Thyroid gland (tissue), 4 donors: ENCODE measurements around the gene FOXK1. TPM values are rescaled to one million over a fixed set of nuclear protein-coding genes. Genes with fewer than 3 reads are reported as not detected.

Experiments
- DNase-seq, 2 donors: peaks; one replicate each; pipeline ENCODE4 v3.0.0-alpha.2; 2019
- H3K27ac ChIP-seq, 3 donors: fragments of 200-600 bp; sonication (generic); 1 replicate in 2 of 3; 2 replicates in 1 of 3; pipeline ENCODE4 v1.5.1; 2016 to 2019; ENCODE audit warnings: mild to moderate bottlenecking in 1 of 3, moderate library complexity in 1 of 3
- H3K27me3 ChIP-seq: fragments of 200-600 bp; sonication (generic); one replicate; pipeline ENCODE4 v1.5.1; 2019
- H3K36me3 ChIP-seq, 2 donors: fragments of 200-600 bp; sonication (generic); one replicate each; pipeline ENCODE4 v1.5.1; 2016 to 2019
- H3K4me1 ChIP-seq, 2 donors: fragments of 200-600 bp; sonication (generic); one replicate each; pipeline ENCODE4 v1.5.1; 2017 to 2019
- H3K4me3 ChIP-seq, 3 donors: fragments of 200-600 bp; sonication (generic); replicated peaks in 1 of 3; 1 replicate in 2 of 3; 2 replicates in 1 of 3; pipeline ENCODE4 v1.5.1; 2016; ENCODE audit warnings: mild to moderate bottlenecking in 1 of 3
- H3K9me3 ChIP-seq: fragments of 200-600 bp; sonication (generic); one replicate; pipeline ENCODE4 v1.5.1; 2017
- CTCF ChIP-seq, 6 experiments: fragments of 200-600 bp in 3 of 6; fragments of 450-650 bp in 3 of 6; sonication (generic) in 3 of 6; IDR thresholded peaks; one replicate each; pipeline ENCODE4 v1.5.1; 2016 to 2019; ENCODE audit warnings: antibody characterized with exemption in 6 of 6, mild to moderate bottlenecking in 2 of 6, inconsistent platforms in 1 of 6, moderate library complexity in 1 of 6
- POLR2A ChIP-seq, 2 donors: fragments of 450-650 bp; IDR thresholded peaks; one replicate each; pipeline ENCODE4 v1.6.1; 2017; ENCODE audit warnings: antibody characterized with exemption in 2 of 2, mild to moderate bottlenecking in 2 of 2, moderate library complexity in 1 of 2
- WGBS, 2 donors: methylation state at CpG; one replicate each; pipeline ENCODE4 v1.1.5; 2017; 5-methylcytosine and 5-hydroxymethylcytosine counted together
- intact Hi-C: fragments of 100-400 bp; cut with DNase I; formaldehyde crosslinking; loops from one replicate; pipeline ENCODE4 v1.15.1; 2023
- total RNA-seq, 4 donors: library from RNA; depleted of rRNA; stranded (reverse); fragments of >200 nt; gene quantifications; one replicate each; pipeline ENCODE4 v1.2.3, GENCODE V29; 2016

FOXK1 gene
- total RNA-seq: 10 to 100 TPM; 15.0 to 33.0 (median 20.7) TPM

- DNase-seq: peak; percentile 73 to 77
- WGBS, 2 donors: 6% methylated on average over 6 to 7 of the region's 116 CpGs
- intact Hi-C loops: loop anchor here (5.0 kb wide), 1 partner anchor 70 kb away; no protein-coding TSS in a partner anchor
- peak in 1 of 2 donors; percentile 73 for TF ChIP-seq POLR2A (IDR thresholded peaks at IDR 0.05)
- peak in 1 of 6 experiments; percentile 21 for TF ChIP-seq CTCF (IDR thresholded peaks at IDR 0.05)
- Histone ChIP-seq H3K4me3 (peak within 1 kb of the TSS; percentile 53 to 86 (median 61)), H3K4me1 (peaks cover 18 to 26% of the 10 kb centered on the region in 2 donors), H3K9me3 (no peaks in the 10 kb centered on the region), H3K27ac (peak within 1 kb of the TSS; percentile 93 to 97 (median 97)), H3K27me3 (no peaks in the 10 kb centered on the region), H3K36me3 (no peaks in the 10 kb centered on the region)
Observed at GRCh38 chr7:4681886-4682620, at the start of gene FOXK1. Gene FOXK1 (plus strand): TSS chr7:4682295. CDS start chr7:4682309, 14 bp downstream.

- no peaks in the 10 kb centered on the region for H3K9me3 ChIP-seq
- no peaks in the 10 kb centered on the region for H3K27me3 ChIP-seq
- H3K27ac ChIP-seq: no peak overlapping the region
- H3K4me1 ChIP-seq: peaks cover 0 to 12% of the 10 kb centered on the region in 2 donors
- TF ChIP-seq CTCF (IDR thresholded peaks at IDR 0.05) (no peak), POLR2A (IDR thresholded peaks at IDR 0.05) (no peak)
- DNase-seq: no peak
- no peak overlapping the region for H3K4me3 ChIP-seq
- H3K36me3 ChIP-seq: no peaks in the 10 kb centered on the region
- WGBS, 2 donors: 81 to 96% methylated on average over 3 of the region's 3 CpGs
- intact Hi-C loops: no loop called here
Observed at GRCh38 chr7:4633012-4633411, 49.1 kb upstream of the FOXK1 start.

GRCh38 chr7:4634166-4634565 lies 47.9 kb upstream of the FOXK1 start:
- 60 to 63% methylated on average over 4 of the region's 4 CpGs for WGBS, 2 donors
- H3K9me3 ChIP-seq: no peaks in the 10 kb centered on the region
- intact Hi-C loops: no loop called here
- no peaks in the 10 kb centered on the region for H3K27me3 ChIP-seq
- H3K4me1 ChIP-seq: peaks cover 0 to 12% of the 10 kb centered on the region in 2 donors
- no peak overlapping the region for H3K4me3 ChIP-seq
- no peak for DNase-seq
- no peaks in the 10 kb centered on the region for H3K36me3 ChIP-seq
- TF ChIP-seq POLR2A (IDR thresholded peaks at IDR 0.05) (no peak), CTCF (IDR thresholded peaks at IDR 0.05) (no peak)
- H3K27ac ChIP-seq: no peak overlapping the region

GRCh38 chr7:4638781-4639575 lies 43.1 kb upstream of the FOXK1 start:
- WGBS, 2 donors: 80 to 81% methylated on average over 17 of the region's 17 CpGs
- H3K4me1 ChIP-seq: peaks cover 4 to 5% of the 10 kb centered on the region in 2 donors
- H3K27ac ChIP-seq: no peak overlapping the region
- TF ChIP-seq CTCF (IDR thresholded peaks at IDR 0.05) (no peak), POLR2A (IDR thresholded peaks at IDR 0.05) (no peak)
- H3K4me3 ChIP-seq: no peak overlapping the region
- no peaks in the 10 kb centered on the region for H3K9me3 ChIP-seq
- H3K27me3 ChIP-seq: no peaks in the 10 kb centered on the region
- intact Hi-C loops: no loop called here
- no peaks in the 10 kb centered on the region for H3K36me3 ChIP-seq
- no peak for DNase-seq
